K562 (cell line): ENCODE results near the gene DPH6. TPM values are rescaled to one million over a fixed set of nuclear protein-coding genes. Genes with fewer than 3 reads are reported as not detected.

Experiments used
- ATAC-seq: fragments of 200-7000 bp; cut with Tn5 transposase; 3 replicates; pipeline ENCODE4 v1.9.1; 2020; ENCODE audit warnings: moderate library complexity
- BruUV-seq: library from RNA; stranded (reverse); fragments of 400-500 nt; replicated peaks from 2 replicates; lab custom pipeline; 2021; lab: Mats Ljungman, UMichigan
- CTCF ChIA-PET: fragments of 300-600 bp; formaldehyde crosslinking; extraction: SDS; loops from one replicate; lab custom pipeline; 2021; ENCODE audit warnings: low intra/inter-chr PET ratio; lab: Yijun Ruan, JAX
- POLR2A ChIA-PET: fragments of 300-600, 350-650 bp; sonication (Branson Sonifier 250); formaldehyde crosslinking; extraction: SDS; loops from one replicate; lab custom pipeline; 2021; ENCODE audit warnings: antibody characterized with exemption, inconsistent platforms; lab: Yijun Ruan, JAX
- DNase-seq, 4 experiments: peaks; one replicate each; pipeline versions ENCODE4 v3.0.0 to v3.0.0-alpha.2; 2011 to 2018; ENCODE audit warnings: low spot score in 3 of 4, mixed read lengths in 3 of 4; ENCODE audit errors: extremely low read depth in 1 of 4
- FAIRE-seq: peaks from 2 replicates; lab custom pipeline; 2011; peaks lifted over from hg19 to GRCh38; lab: Jason Lieb, UNC
- H2AFZ ChIP-seq: 2 replicates; pipeline ENCODE4 v1.6.0; 2011; ENCODE audit warnings: low read depth, low read length, control low read depth, inconsistent platforms
- H3K27ac ChIP-seq: fragments of 200-600 bp; 3 replicates; pipeline ENCODE4 v1.8.0; 2011; ENCODE audit warnings: low read depth, mild to moderate bottlenecking, control low read depth, inconsistent platforms, low read length, moderate library complexity, mixed read lengths; ENCODE audit errors: extremely low read depth
- H3K27me3 ChIP-seq, 2 experiments: fragments of 300-600 bp in 1 of 2; 2 replicates in 1 of 2; 3 replicates in 1 of 2; pipeline versions ENCODE4 v1.6.0 to v1.8.0; 2011; ENCODE audit warnings: inconsistent platforms in 2 of 2, low read length in 2 of 2, mild to moderate bottlenecking in 1 of 2, mixed read lengths in 1 of 2, moderate library complexity in 1 of 2; ENCODE audit not compliant: control insufficient read depth in 2 of 2, insufficient read depth in 2 of 2
- H3K36me3 ChIP-seq: fragments of 300-600 bp; 3 replicates; pipeline ENCODE4 v1.8.0; 2011; ENCODE audit warnings: mild to moderate bottlenecking, low read length, inconsistent platforms; ENCODE audit not compliant: control insufficient read depth, insufficient read depth
- H3K4me1 ChIP-seq, 2 experiments: fragments of 200-600 bp in 1 of 2; replicated peaks in 1 of 2; 2 replicates in 1 of 2; 3 replicates in 1 of 2; pipeline versions ENCODE4 v1.5.1 to v1.8.0; 2011; ENCODE audit warnings: inconsistent platforms in 2 of 2, low read length in 2 of 2, mild to moderate bottlenecking in 1 of 2, mixed read lengths in 1 of 2, moderate library complexity in 1 of 2; ENCODE audit not compliant: control insufficient read depth in 2 of 2, insufficient read depth in 2 of 2
- H3K4me2 ChIP-seq: 2 replicates; pipeline ENCODE4 v1.6.1; 2011; ENCODE audit warnings: low read length, control low read depth, inconsistent platforms, mixed read lengths; ENCODE audit not compliant: insufficient read depth
- H3K4me3 ChIP-seq: fragments of 200-600 bp; sonication (generic), shearing (Covaris generic); 2 replicates; pipeline ENCODE4 v1.5.1; 2016; ENCODE audit warnings: control low read depth, inconsistent platforms
- H3K79me2 ChIP-seq: fragments of 200-600 bp; 3 replicates; pipeline ENCODE4 v1.8.0; 2011; ENCODE audit warnings: low read length, inconsistent platforms; ENCODE audit not compliant: control insufficient read depth, insufficient read depth
- H3K9ac ChIP-seq, 2 experiments: 2 replicates each; pipeline versions ENCODE4 v1.6.0 to v1.6.1; 2011; ENCODE audit warnings: low read depth in 2 of 2, low read length in 2 of 2, control low read depth in 1 of 2, inconsistent platforms in 1 of 2, mild to moderate bottlenecking in 1 of 2, mixed read lengths in 1 of 2; ENCODE audit not compliant: insufficient read depth in 1 of 2
- H3K9me1 ChIP-seq: one replicate; pipeline ENCODE4 v1.6.0; 2011; ENCODE audit warnings: inconsistent platforms, mild to moderate bottlenecking, low read length, moderate library complexity; ENCODE audit not compliant: control insufficient read depth, insufficient read depth
- H3K9me3 ChIP-seq: replicated peaks from 2 replicates; pipeline ENCODE4 v1.5.1; 2011; ENCODE audit warnings: low read depth, low read length, inconsistent platforms; ENCODE audit not compliant: control insufficient read depth, insufficient read depth
- H4K20me1 ChIP-seq: replicated peaks from 2 replicates; pipeline ENCODE4 v1.6.1; 2011; ENCODE audit warnings: low read length, inconsistent platforms, mixed read lengths; ENCODE audit not compliant: control insufficient read depth, insufficient read depth
- GABPB1 ChIP-seq: sonication (generic); formaldehyde crosslinking; IDR thresholded peaks from 2 replicates; pipeline ENCODE4 v1.8.0; 2022; ENCODE audit warnings: mild to moderate bottlenecking, missing genetic modification reagents
- HINFP ChIP-seq: fragments of 450-650 bp; conservative IDR thresholded peaks from 2 replicates; pipeline ENCODE4 v1.6.1; 2016; ENCODE audit warnings: missing genetic modification characterization, low read depth, mild to moderate bottlenecking, control low read depth, missing compliant biosample characterization
- ILF3 ChIP-seq: fragments of 450-650 bp; IDR thresholded peaks from 2 replicates; pipeline ENCODE4 v1.6.1; 2018; ENCODE audit warnings: antibody characterized with exemption, mild to moderate bottlenecking, moderate library complexity, borderline replicate concordance
- NR2C1 ChIP-seq, 2 experiments: fragments of 450-650 bp; IDR thresholded peaks; 2 replicates each; pipeline ENCODE4 v1.6.1; 2017; ENCODE audit warnings: mild to moderate bottlenecking in 2 of 2, antibody characterized with exemption in 1 of 2, inconsistent platforms in 1 of 2, missing compliant biosample characterization in 1 of 2, missing genetic modification characterization in 1 of 2
- RBM25 ChIP-seq: fragments of 200-400 bp; formaldehyde crosslinking; IDR thresholded peaks from 2 replicates; pipeline ENCODE4 v1.6.1; 2018; ENCODE audit warnings: low read length, low read depth, moderate library complexity; ENCODE audit not compliant: severe bottlenecking
- SMARCC2 ChIP-seq: fragments of 450-650 bp; IDR thresholded peaks from 2 replicates; pipeline ENCODE4 v1.6.1; 2017; ENCODE audit warnings: antibody characterized with exemption, moderate library complexity, mild to moderate bottlenecking, low read depth
- TAF7 ChIP-seq: fragments of 450-650 bp; IDR thresholded peaks from 2 replicates; pipeline ENCODE4 v1.6.1; 2016; ENCODE audit warnings: missing genetic modification characterization, missing compliant biosample characterization
- VEZF1 ChIP-seq: fragments of 200-800 bp; sonication (Bioruptor generic); IDR thresholded peaks from 2 replicates; pipeline ENCODE4 v1.6.1; 2017; ENCODE audit warnings: missing genetic modification characterization, missing compliant biosample characterization
- ZBTB11 ChIP-seq, 3 experiments: fragments of 200-800 bp in 1 of 3; fragments of 250-450 bp in 1 of 3; fragments of 450-650 bp in 1 of 3; sonication (Bioruptor Pico) in 1 of 3; sonication (Bioruptor generic) in 1 of 3; formaldehyde crosslinking in 1 of 3; IDR thresholded peaks; 2 replicates each; pipeline versions ENCODE4 v1.6.1 to v1.8.0; 2016 to 2022; ENCODE audit warnings: mild to moderate bottlenecking in 2 of 3, missing genetic modification characterization in 2 of 3, missing compliant biosample characterization in 1 of 3, moderate library complexity in 1 of 3
- ZBTB2 ChIP-seq: fragments of 450-650 bp; IDR thresholded peaks from 2 replicates; pipeline ENCODE4 v1.6.1; 2016; ENCODE audit warnings: antibody characterized with exemption
- ZNF830 ChIP-seq: fragments of 250-450 bp; sonication (Bioruptor Pico); IDR thresholded peaks from 2 replicates; pipeline ENCODE4 v1.5.0; 2021; ENCODE audit warnings: mild to moderate bottlenecking
- WGBS: fragments of 100-300 bp; shearing (Covaris generic); methylation state at CpG from one replicate; pipeline ENCODE4 v1.1.6; 2016; ENCODE audit warnings: low coverage, mixed read lengths; ENCODE audit not compliant: insufficient coverage; ENCODE audit errors: missing lambda C conversion rate; 5-methylcytosine and 5-hydroxymethylcytosine counted together
- in situ Hi-C: fragments of 300-500 bp; cut with MboI; formaldehyde crosslinking; loops from 4 replicates; pipeline ENCODE4 v1.15.0; 2018; ENCODE audit warnings: inconsistent platforms, mixed read lengths
- intact Hi-C: fragments of 100-400 bp; cut with micrococcal nuclease; formaldehyde crosslinking; loops from 2 replicates; pipeline ENCODE4 v1.14.2; 2022
- polyA plus RNA-seq, 8 experiments: library from polyadenylated mRNA; depleted of rRNA in 4 of 8; stranded (reverse) in 5 of 8; unstranded in 3 of 8; fragments of >200 nt; fragmentation: Nextera tagmentation in 2 of 8; fragmentation: Illumina TruSeq in 1 of 8; extraction: Ambion mirVana in 2 of 8; extraction: Trizol in 1 of 8; gene quantifications; 2 replicates each; pipeline versions ENCODE4 v1.2.1 to v1.2.3, GENCODE V29; 2011 to 2014; ENCODE audit warnings: inconsistent platforms in 1 of 8, missing spikeins in 1 of 8
- total RNA-seq, 7 experiments: library from RNA; depleted of rRNA in 6 of 7; stranded (reverse); fragments of >200 nt in 6 of 7; fragmentation: Illumina TruSeq in 2 of 7; extraction: Trizol in 2 of 7; gene quantifications; 2 replicates each; pipeline versions ENCODE4 v1.2.1 to v1.2.3, GENCODE V29; 2011 to 2021; ENCODE audit warnings: low replicate concordance in 1 of 7

Gene DPH6
- total and polyA plus RNA-seq, 9 of the 15 experiments (the other 6 are each of a cell fraction or from before 2014, with no cell fraction given): 10.1 to 69.1 (median 18.8) TPM

GRCh38 chr15:35545316-35545823 is 595 bp downstream of the DPH6 start:
- H4K20me1 ChIP-seq: no peaks in the 10 kb centered on the region
- H3K9me3 ChIP-seq: no peaks in the 10 kb centered on the region
- DNase-seq (peak; percentile 27 to 77 (median 40)), FAIRE-seq (peak; percentile 69), ATAC-seq (peak; percentile 62)
- POLR2A ChIA-PET: interaction anchor here (3.1 kb wide), 1 partner anchor 12 kb away, joined by 24 read pairs; no protein-coding TSS in a partner anchor
- peak overlapping the region; percentile 96 for H3K4me2 ChIP-seq
- no peaks in the 10 kb centered on the region for H3K9me1 ChIP-seq
- no peaks in the 10 kb centered on the region for H3K36me3 ChIP-seq
- H3K4me1 ChIP-seq: peaks cover 17 to 32% of the 10 kb centered on the region in 2 experiments; a peak in 4 of 5 replicates
- intact Hi-C loops (loop anchor here (5.0 kb wide), 2 partner anchors 127 to 558 kb away; partner anchors contain the start of gene ZNF770), in situ Hi-C loops (loop anchor here (25.0 kb wide), 1 partner anchor 1567 kb away; the partner anchor contains the start of gene MEIS2)
- H3K9ac ChIP-seq: peak overlapping the region; percentile 83 to 99
- H3K27me3 ChIP-seq: no peaks in the 10 kb centered on the region
- H3K27ac ChIP-seq: peak overlapping the region; percentile 97
- 1% methylated on average over 13 of the region's 15 CpGs for WGBS
- peak overlapping the region; percentile 57 for H3K4me3 ChIP-seq
- H3K79me2 ChIP-seq: peaks cover 34% of the 10 kb centered on the region
- BruUV-seq: TSS peak; percentile 56
- CTCF ChIA-PET: no interaction called here
- peak overlapping the region; percentile 95 for H2AFZ ChIP-seq
- TF ChIP-seq TAF7 (no peak), VEZF1 (CRISPR knock-in tag) (peak; percentile 61), ZBTB11 (CRISPR knock-in tag; IDR thresholded peaks at IDR 0.05) (peak in 1 of 3 experiments; percentile 88; a peak in 2 of 6 replicates), ZBTB2 (no peak), RBM25 (no peak), HINFP (tag) (0 out of 2 replicates have a peak, but pooled peaks have one; percentile 56), ZNF830 (CRISPR knock-in tag) (0 out of 2 replicates have a peak, but pooled peaks have one; percentile 3), SMARCC2 (0 out of 2 replicates have a peak, but pooled peaks have one; percentile 47), GABPB1 (CRISPR knock-in tag) (0 out of 2 replicates have a peak, but pooled peaks have one; percentile 4), ILF3 (no peak), NR2C1 (IDR thresholded peaks at IDR 0.05) (no peak), NR2C1 (tag; IDR thresholded peaks at IDR 0.05) (0 out of 2 replicates have a peak, but pooled peaks have one; percentile 27)
